COLO668 (cell line): ENCODE data around the gene TMEM218.

Source experiments
- DNase-seq: peaks from one replicate; lab custom pipeline; 2025; ENCODE audit not compliant: unreplicated experiment; lab: John Stamatoyannopoulos, UW

The TMEM218 gene

DNA sequence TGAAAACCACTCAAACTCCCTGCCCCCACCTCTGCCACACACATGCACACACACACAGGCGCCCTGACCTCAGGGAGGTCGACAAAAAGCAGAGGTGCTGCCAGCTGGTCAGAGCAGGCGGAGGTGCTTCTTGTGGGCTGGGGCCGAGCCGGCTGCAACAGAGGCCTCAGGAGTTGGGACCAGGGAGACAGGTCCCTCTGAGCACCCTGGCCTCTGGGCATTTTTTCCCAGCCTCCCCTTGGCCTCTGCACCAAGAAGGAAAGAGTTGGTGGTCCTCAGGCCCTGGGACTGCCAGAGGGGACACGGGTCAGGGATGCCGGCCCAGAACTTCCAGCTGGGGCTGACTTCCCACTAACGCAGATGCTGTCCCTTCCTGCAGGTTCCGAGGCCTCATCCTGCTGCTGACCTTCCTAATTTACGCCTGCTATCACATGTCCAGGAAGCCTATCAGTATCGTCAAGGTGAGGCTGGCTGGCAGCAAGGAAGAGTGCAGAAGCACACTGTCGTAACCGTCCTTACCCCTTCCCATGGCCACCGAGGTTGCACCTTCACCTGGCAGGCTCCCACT, 35.0 kb downstream of the TMEM218 start:
- no peak for DNase-seq

GRCh38 chr11:125075900-125076317, 35.5 kb downstream of the TMEM218 start:
- DNase-seq = no peak

DNA sequence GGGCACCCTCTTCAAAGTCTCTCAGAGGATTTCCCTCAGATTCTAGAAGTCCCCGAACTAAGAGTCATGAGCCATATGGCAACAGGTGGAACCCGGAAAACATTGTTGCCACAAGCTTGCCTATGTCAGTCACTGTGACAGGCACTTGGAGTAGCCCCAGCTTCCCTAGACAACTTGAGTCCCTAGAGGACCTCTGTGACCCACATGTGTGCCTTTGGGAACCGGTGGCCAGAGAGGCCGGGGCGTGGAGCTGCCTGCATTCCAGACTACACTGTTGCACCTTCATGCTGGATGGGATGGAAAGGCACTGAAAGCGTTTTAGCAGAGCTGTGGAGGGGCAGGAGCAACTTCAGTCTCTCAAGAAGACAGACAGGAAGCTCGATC, 36.2 kb downstream of the TMEM218 start:
- DNase-seq = no peak

DNA sequence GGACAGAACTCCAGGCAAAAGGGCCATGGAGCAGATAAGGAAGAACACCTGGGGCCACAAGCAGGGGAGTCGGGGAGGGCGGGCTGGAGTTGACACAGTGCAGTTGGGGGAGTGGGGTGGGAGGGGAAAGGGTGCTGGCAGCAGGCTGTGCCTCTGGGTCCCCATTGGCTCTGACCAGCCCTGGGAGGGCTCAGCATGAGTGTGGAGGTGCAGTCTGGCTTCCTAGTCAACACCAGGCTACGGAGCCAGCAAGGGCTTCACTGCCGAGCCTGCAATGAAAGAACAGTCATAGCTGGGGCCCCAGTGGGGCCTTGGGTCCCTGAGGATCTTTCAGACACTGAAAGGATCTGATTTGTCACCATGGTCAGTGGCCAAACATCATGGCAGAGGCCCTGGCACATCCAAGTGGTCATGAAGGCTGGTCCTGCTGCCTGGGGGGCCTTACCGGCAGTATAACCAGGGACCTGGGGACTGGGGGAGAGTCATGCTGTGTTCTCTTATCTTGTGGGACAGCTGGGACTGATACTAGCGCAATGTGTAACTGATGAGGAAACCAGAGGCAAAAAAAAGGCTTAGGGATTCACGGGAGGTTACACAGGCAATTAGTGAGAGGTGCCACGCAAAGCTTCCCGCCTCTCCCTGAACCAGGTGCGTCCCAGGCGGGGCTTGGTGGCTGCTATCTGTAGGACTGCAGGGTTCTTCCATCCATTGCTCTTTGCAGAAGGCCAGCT, 36.8 kb downstream of the TMEM218 start:
- DNase-seq = no peak

DNA sequence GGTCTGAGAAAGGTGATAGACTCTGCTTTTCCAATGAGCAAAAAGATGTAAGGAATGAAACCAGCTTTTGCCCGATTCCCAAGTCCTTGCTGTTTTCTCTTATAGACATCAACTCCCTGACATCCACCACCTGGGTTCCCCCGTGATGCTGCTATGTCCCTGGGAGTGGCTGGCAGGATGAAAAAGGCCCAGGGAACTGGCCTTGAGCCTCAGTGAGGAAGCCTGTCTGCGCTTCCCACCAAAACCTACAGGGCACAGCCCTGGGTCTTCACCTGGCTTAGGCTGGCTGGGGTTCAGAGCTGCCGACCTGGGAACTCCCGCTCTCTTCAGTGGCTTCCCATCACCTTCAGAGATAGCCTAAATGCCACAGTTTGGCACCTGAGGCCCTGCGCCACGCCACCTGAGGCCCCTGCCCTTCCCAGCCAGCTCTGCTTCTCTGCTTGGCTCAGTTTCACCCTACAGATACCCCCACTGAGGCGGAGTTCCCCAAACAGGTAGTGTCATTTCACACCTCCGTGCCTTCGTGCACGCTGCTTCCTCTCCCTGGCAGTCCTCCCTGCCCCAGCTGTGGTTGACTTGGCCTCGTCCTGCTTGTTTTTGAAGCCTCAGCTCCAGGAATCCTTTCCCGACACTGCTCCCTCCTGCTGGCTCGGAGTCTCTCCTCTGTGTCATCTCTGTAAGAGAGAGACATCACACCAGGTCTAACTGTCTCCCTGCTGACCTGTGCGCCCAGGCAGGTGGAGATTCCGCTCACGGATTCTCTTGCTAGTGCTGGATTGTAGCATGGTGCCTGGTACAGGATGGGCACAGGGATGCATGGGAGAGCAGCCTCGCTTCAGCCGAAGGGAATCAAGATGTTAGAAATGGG, 37.6 kb downstream of the TMEM218 start:
- DNase-seq = no peak

DNA sequence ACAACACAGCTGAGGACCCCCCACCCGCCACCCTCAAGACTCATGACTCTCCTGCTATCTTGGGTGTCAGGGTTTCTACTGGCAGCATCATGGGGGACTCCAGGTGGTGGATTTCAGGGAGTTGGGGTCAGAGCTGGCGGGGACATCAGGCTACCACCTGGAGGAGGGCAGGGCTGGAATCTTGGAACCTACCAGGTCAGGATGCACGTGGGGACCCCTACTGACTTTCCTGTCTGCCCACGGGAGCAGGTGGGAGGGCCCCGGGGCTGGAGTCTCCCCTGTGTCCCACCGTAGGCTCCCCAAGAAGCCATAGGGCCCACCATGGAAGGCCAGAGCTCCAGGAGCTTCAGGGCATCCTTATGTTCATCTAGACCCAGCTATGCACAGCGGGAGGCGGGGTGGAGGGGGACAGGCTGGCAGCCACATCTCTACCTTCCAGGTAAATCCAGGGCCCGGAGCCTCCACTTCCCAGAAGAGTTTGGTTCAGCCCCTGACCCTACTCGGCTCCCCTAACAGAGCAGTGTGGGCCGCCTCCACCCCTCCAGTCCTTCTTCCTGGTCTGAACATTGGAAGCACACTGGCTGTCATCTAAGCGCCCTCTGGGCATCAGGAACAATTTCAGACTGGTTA, 38.4 kb downstream of the TMEM218 start:
- no peak for DNase-seq

DNA sequence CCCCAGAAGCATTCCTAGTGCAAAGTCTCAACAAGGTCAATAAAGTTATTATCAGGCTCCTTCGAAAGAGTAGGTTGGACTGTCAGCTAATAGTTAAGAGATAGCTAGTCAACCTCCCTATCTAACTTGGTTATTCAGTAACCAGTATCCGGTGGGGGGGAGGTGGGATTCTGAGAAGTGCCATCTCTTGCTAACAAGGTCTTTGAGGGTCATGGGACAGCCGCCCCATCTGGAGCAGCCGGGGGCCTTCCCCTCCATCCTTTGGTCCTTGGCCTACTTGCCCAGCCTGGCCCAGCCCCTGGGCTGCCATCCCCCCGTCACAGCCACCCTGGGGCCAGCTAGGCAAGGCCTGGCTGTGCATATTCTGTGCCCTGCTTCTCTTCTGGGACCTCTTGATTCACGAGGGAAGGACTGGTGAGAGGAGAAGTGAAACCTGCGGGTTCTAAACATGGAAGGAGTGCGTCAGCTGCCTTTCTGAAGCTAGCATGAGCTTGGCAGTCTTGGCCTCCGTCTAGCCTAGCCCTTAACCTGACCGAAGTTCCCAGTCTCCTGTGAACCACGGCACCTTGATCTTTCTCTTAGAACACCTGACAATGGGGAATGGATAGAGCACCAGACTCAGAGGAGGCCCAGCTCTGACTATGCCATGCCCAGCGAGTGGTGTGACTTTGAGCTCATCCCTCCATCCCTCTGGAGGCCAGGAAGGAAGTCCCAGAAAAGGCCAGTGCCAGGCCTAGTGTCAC, 39.0 kb downstream of the TMEM218 start:
- no peak for DNase-seq

GRCh38 chr11:125071846-125072217, 39.6 kb downstream of the TMEM218 start:
- no peak for DNase-seq

DNA sequence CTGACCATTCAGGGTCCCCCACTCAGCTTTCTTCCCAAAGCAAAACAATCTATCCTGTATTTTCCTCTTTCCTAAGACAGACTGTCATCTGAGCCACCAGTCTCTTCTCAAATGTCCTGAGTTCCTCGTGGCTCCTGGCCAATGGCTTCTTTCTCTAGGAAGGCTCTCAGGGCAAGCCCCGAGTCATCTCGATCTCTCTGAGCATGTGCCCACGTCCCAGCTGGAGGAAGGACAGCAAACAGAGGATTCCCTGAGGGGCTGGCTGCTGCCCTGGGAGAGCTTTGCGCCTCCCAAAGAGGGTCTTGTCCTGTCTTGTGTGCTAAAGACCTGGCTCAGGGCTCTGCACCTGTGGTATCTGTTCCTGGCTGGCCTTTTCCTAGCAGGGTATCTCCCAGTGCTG, 40.0 kb downstream of the TMEM218 start:
- no peak for DNase-seq

DNA sequence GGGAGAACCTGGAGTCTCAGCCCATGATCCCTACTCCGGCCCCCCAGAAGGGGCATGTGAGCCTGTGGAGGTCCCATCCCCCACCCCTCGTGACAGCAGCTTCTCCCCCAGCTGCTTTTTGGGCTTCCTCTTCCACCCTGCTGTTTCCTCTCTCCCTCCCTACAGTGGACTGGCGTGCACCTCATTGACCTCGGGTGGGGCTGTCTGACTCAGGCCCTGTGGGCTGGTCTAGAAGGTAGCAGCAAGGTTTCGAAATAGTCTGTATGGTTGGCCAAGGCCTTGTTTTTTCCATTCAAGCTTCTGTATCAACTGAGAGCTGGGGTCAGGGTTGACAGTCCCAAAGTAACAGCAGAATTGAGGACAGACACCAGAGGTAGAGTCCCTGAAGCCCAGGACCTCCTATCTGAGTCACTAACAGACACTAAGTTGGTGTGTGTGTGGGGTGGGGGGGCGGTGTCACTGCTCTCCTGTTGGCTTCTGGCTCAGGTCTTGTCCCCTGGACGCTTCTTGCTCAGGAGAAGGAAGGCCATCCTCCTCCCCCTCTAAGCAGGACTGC, 40.6 kb downstream of the TMEM218 start:
- no peak for DNase-seq

DNA sequence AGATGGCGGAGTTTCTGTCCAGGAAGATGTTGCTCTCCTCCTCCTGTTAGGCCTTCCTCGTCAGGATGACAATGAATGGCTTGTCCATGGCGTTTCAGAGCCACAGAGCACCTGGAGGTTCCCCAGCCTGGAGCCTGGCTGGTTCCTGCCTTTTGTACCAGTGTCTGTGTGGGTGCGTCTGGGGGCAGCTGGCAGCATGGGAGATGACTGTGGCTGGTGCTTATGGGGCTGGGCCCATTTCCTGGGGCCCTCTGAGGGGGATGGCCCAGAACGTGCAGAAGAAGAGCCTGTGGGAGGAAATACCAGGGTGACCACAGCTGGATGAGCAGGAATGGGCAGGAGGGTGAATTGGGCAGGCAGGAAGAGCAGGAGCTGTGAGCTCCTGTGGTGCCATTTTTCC, 41.6 kb downstream of the TMEM218 start:
- DNase-seq = no peak

DNA sequence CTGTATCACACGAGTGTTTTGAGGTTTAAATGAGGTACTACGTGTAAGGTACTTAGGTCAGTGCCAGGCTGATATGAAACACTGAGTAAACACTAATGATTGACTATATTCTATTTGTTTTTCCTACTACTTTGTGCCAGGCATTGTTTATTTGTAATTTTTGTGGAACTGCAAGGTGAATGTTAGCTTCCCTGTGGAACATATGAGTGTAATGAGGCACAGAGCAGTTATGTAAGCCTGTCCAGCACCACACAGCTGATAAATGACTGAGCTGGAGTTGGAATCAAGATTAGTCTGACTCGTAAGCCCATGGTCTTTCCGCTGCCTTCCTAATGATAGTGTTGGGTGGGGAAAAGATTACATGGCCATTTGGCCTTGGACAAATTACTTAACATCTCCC, 42.4 kb downstream of the TMEM218 start:
- DNase-seq = no peak

GRCh38 chr11:125068368-125068767, 43.1 kb downstream of the TMEM218 start:
- DNase-seq = no peak

- DNase-seq = no peak
These were observed 47.4 kb downstream of the TMEM218 start for GRCh38 chr11:125064070-125064469.

DNA sequence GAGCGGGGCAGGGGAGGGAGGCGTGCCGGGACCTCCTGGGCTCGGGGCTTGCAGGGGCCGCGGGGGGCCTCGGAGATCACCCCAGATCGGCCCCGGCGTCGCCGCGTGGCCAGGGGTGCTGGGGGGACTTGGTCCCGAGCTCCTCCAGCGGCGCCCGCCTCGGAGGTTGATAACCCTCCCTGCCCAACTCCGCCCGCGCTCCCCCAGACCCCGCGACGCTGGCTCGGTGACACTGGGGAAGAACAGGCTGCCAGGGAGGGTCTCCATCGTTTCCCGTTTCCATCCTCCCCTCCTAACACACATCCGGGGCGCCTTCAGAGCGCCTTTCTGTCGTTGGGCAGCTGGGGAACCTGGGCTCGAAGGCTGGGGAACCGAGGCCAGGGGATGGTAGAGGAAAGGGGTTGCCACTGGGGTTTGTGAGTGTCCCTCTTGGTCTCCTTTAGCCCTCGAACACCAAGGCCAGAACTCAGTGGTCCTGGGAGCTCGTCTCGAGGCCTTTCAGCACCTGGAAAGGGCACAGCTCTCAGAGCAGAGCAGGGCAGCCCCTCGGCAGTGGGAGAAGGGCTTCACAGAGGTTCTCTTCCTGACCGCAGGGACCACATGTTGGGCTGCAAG, 47.9 kb downstream of the TMEM218 start:
- DNase-seq = no peak

DNA sequence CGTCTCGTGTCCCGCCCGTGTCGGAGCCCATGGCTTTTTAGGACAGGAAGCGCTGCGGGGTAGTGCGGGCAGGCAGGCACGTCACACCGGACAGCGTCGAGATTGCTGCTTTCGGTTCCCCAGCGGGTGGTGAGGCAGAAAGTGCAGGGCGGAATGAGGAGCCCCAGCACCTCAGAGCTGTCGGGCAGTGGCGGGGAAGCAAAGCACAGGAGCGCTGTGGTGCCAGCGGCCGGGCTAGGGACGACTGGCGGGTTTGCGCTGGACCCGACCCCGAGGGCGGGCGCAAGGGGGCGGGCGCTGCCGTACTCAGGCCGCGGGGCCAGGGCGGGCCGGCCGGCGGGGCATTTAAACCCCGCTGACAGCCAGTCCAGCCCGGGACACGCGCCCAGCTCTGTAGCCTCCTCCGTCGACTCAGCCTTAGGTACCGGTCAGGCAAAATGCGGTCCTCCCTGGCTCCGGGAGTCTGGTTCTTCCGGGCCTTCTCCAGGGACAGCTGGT, 48.4 kb downstream of the TMEM218 start, which contains the start of gene SLC37A2:
Gene SLC37A2 (plus strand): TSS at position 375 of the 498 bp plus-strand sequence. CDS start 63 bp downstream, at position 438.
- DNase-seq = peak; percentile 38

DNA sequence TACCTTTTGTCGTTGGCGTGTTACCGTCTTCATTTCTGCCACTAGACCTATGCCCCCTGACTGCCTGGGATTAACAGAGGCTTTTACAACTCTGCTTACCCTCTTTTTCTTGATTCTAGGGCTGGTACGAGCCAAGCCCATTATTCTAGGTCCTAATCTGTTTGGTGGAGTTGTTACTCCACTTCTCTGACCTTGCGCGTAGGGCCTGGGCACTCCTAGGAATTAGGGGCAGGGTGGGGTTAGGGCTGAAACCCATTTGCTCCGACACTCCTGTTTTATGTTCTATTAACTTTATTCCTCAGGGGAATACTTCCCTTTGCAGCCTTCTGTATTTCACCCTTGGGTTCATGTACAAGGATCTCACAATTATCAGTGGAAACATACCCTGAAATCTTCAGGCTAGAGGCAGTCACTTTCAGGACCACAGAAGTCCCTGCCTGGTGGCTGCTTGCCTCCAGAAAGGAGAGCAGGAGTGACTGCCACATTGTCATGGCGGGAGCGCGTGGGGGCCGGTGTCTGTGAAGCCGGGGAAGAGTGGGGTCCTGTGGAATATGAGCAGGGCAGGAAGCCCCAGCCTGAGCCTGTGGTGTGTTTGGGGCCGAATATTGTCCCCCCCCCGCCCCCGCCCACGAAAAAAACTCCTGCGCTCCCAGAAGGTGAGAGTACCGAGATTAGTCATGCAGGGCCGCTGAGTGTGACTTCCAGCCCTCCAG, 49.1 kb downstream of the TMEM218 start:
- DNase-seq = no peak

DNA sequence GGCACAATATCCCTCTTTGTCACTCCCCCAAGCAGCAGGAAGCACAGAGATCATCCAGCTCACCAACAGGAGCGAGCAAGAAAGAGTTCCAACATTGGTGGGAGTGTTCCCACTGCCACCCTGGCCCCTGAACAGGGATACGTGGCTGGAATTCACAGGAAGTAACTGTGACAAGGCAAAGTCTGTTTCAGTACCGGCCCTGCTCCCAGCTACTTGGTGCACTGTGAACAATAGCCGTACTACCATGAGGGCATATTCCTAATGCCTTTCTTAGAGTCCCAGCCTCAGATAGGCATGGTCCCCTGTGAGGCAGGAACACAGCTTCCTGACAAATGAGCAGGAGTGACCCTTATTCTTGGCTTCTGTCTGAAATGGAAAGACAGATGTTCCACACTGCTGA, 50.1 kb downstream of the TMEM218 start:
- no peak for DNase-seq

GRCh38 chr11:125057693-125058016, 53.8 kb downstream of the TMEM218 start:
- DNase-seq = no peak
